Caco-2 (cell line): ENCODE measurements around the gene PALD1. TPM values are rescaled to one million over a fixed set of nuclear protein-coding genes. Genes with fewer than 3 reads are reported as not detected.

Source experiments
- BruUV-seq: library from RNA; stranded (reverse); fragments of 400-500 nt; replicated peaks from 2 replicates; lab custom pipeline; 2021; lab: Mats Ljungman, UMichigan
- CTCF ChIA-PET: fragments of 300-600 bp; sonication (Branson Sonifier 250); formaldehyde crosslinking; loops from one replicate; lab custom pipeline; 2022; ENCODE audit warnings: antibody characterized with exemption; lab: Charles Lee
- POLR2A ChIA-PET: fragments of 300-600 bp; sonication (Branson Sonifier 250); formaldehyde crosslinking; loops from one replicate; lab custom pipeline; 2022; ENCODE audit warnings: antibody characterized with exemption; lab: Charles Lee
- DNase-seq, 2 experiments: peaks; one replicate each; pipeline versions ENCODE4 v3.0.0 to v3.0.0-alpha.2; 2020 to 2022
- H3K27me3 ChIP-seq: replicated peaks from 2 replicates; pipeline ENCODE4 v1.6.0; 2011; ENCODE audit warnings: low read length; ENCODE audit not compliant: control insufficient read depth, insufficient read depth
- H3K36me3 ChIP-seq: 2 replicates; pipeline ENCODE4 v1.5.1; 2011; ENCODE audit warnings: low read length; ENCODE audit not compliant: control insufficient read depth, insufficient read depth
- H3K4me1 ChIP-seq: fragments of 250-450 bp; sonication (Bioruptor Pico); 2 replicates; pipeline ENCODE4 v1.5.1; 2020; ENCODE audit warnings: mild to moderate bottlenecking
- H3K4me3 ChIP-seq: 2 replicates; pipeline ENCODE4 v1.5.1; 2011; ENCODE audit warnings: low read depth, mild to moderate bottlenecking, control low read depth, low read length
- H3K9me3 ChIP-seq: fragments of 250-450 bp; sonication (Bioruptor Pico); 2 replicates; pipeline ENCODE4 v1.5.1; 2020; ENCODE audit warnings: mild to moderate bottlenecking, moderate library complexity
- H3K27ac Mint-ChIP-seq: one replicate; pipeline ENCODE4 v1.8.0; 2022; ENCODE audit warnings: mixed read lengths; ENCODE audit not compliant: unreplicated experiment
- H3K27me3 Mint-ChIP-seq: one replicate; pipeline ENCODE4 v1.8.0; 2022; ENCODE audit warnings: mixed read lengths; ENCODE audit not compliant: insufficient read depth, unreplicated experiment
- H3K36me3 Mint-ChIP-seq: one replicate; pipeline ENCODE4 v1.8.0; 2022; ENCODE audit warnings: mild to moderate bottlenecking, mixed read lengths; ENCODE audit not compliant: insufficient read depth, unreplicated experiment
- H3K4me1 Mint-ChIP-seq: one replicate; pipeline ENCODE4 v1.8.0; 2022; ENCODE audit warnings: low read depth, mixed read lengths; ENCODE audit not compliant: unreplicated experiment
- H3K4me3 Mint-ChIP-seq: one replicate; pipeline ENCODE4 v1.8.0; 2022; ENCODE audit warnings: mild to moderate bottlenecking, moderate library complexity, mixed read lengths; ENCODE audit not compliant: unreplicated experiment
- H3K9me3 Mint-ChIP-seq: one replicate; pipeline ENCODE4 v1.8.0; 2022; ENCODE audit warnings: mixed read lengths; ENCODE audit not compliant: unreplicated experiment
- CTCF ChIP-seq, 2 experiments: fragments of 200-600 bp in 1 of 2; IDR thresholded peaks; 1 replicate in 1 of 2; 2 replicates in 1 of 2; pipeline versions ENCODE4 v1.5.1 to v1.8.0; 2011 to 2022; ENCODE audit warnings: antibody characterized with exemption in 1 of 2, control low read depth in 1 of 2, inconsistent platforms in 1 of 2, low read depth in 1 of 2, low read length in 1 of 2, mild to moderate bottlenecking in 1 of 2, moderate library complexity in 1 of 2; ENCODE audit not compliant: insufficient read depth in 1 of 2, severe bottlenecking in 1 of 2, unreplicated experiment in 1 of 2
- intact Hi-C: fragments of 100-400 bp; cut with micrococcal nuclease; formaldehyde crosslinking; loops from one replicate; pipeline ENCODE4 v1.10.0; 2022; ENCODE audit not compliant: unreplicated experiment
- total RNA-seq: library from RNA; stranded (reverse); gene quantifications from 2 replicates; pipeline ENCODE4 v1.2.3, GENCODE V29; 2022

Gene PALD1
- total RNA-seq, 1 experiment from 2014 or later, result 10.3 TPM

DNA sequence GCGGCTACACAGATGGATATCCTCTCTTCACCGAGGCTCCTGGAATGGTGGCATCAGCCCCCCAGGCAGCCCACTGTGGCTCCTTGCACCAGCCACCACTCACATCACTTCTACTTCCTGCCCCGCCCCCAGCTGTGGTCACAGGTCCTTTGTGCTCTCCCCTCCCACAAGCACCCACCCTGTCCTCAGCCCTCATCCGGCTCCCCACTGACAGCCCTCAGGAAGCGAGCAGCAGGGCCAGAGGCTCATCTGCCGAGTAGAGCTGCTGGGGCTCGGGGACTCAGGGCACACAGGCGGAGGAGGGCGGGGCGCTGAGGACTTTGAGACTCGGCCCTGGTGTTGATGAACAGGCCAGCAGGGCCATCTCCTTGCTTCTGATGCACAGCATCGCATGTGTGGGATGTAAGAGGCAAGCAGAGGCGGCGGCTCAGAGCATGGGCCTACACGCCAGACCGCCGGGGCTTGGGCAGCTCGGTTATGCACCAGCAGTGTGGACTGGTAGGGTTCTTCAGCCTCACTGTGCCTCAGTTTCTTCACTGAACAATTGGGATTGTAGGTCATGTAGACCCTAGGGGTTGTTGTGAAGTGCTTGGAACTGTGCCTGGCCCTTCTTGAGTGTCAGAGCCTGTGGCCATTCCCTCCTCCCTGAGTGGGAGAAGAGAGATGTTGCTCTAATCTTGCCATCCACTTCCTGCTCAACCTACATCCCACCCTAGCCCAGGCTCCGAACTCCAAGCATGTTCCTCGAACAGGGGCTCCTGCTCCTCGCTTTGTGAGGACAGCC lies 124.3 kb downstream of the PALD1 start, which contains the start of gene PRF1:
TSS of gene PRF1 (minus strand) at position 77 of the 784 bp plus-strand sequence. CDS start 1,839 bp downstream, outside the sequence.
- ChIA-PET POLR2A (no interaction called here), CTCF (no interaction called here)
- Mint-ChIP-seq H3K4me3 (no peak within 1 kb of the TSS), H3K27me3 (no peaks in the 10 kb centered on the region), H3K36me3 (no peaks in the 10 kb centered on the region), H3K27ac (no peak within 1 kb of the TSS), H3K4me1 (no peaks in the 10 kb centered on the region), H3K9me3 (no peaks in the 10 kb centered on the region)
- DNase-seq, result peak in 1 of 2 experiments; percentile 49
- H3K4me1 ChIP-seq, result no peaks in the 10 kb centered on the region
- H3K4me3 ChIP-seq, result no peak within 1 kb of the TSS
- intact Hi-C loops, result no loop called here
- no TSS peak for BruUV-seq
- H3K36me3 ChIP-seq, result no peaks in the 10 kb centered on the region
- H3K9me3 ChIP-seq, result no peaks in the 10 kb centered on the region
- TF ChIP-seq CTCF (IDR thresholded peaks at IDR 0.05; ENCODE audit: insufficient read depth in 1 of 2, low read depth in 1 of 2, low read length in 1 of 2, severe bottlenecking in 1 of 2, unreplicated experiment in 1 of 2), result no peak
- H3K27me3 ChIP-seq, result no peaks in the 10 kb centered on the region

DNA sequence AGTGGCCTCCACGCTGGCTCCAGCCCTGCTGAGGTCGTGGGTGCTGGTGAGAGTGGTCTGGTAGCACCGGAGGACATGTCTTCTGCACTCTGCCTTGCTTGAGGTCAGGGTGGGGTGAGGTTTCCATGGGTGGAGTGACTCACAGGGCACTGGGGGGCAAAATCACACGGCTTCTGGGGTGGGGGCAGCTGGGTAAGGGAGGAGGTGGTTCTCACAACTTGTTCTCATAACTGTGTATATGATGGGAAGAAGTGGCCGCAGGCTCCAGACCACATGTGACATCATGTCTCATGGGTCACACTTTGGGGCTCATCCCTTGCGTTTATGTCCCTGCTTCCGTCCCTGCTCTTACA lies 124.9 kb downstream of the PALD1 start:
- POLR2A ChIA-PET, result no interaction called here
- no peaks in the 10 kb centered on the region for H3K27me3 Mint-ChIP-seq
- BruUV-seq, result no TSS peak
- DNase-seq, result peak in 1 of 2 experiments; percentile 37
- CTCF ChIA-PET, result interaction anchor here (0.6 kb wide), 1 partner anchor 523 kb away, joined by 4 read pairs; no protein-coding TSS in a partner anchor
- Histone ChIP-seq H3K4me3 (no peak overlapping the region), H3K4me1 (no peaks in the 10 kb centered on the region), H3K36me3 (no peaks in the 10 kb centered on the region), H3K27me3 (no peaks in the 10 kb centered on the region), H3K9me3 (no peaks in the 10 kb centered on the region)
- H3K27ac Mint-ChIP-seq, result no peak overlapping the region
- H3K36me3 Mint-ChIP-seq, result no peaks in the 10 kb centered on the region
- intact Hi-C loops, result no loop called here
- H3K9me3 Mint-ChIP-seq, result no peaks in the 10 kb centered on the region
- no peaks in the 10 kb centered on the region for H3K4me1 Mint-ChIP-seq
- no peak for TF ChIP-seq CTCF (IDR thresholded peaks at IDR 0.05; ENCODE audit: insufficient read depth in 1 of 2, low read depth in 1 of 2, low read length in 1 of 2, severe bottlenecking in 1 of 2, unreplicated experiment in 1 of 2)
- H3K4me3 Mint-ChIP-seq, result no peak overlapping the region

DNA sequence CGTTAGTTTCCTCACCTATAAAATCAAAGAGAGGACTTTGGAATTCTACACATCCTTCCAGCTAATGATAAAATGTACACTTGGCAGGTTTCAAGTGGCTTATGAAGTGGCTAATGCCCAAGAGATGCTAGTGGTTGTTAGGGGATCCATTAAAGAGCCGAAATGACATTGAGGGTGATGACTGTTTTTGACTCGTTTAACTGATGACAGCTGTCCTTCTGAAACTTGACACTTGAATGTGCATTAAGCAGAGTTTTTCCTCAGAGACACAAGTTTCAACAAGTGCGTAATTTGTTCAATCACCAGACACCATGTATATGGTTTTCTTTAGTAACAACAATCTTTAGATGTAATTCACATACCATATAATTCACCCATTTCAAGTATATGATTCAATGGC lies 125.5 kb downstream of the PALD1 start:
- no peaks in the 10 kb centered on the region for H3K27me3 Mint-ChIP-seq
- no peak for TF ChIP-seq CTCF (IDR thresholded peaks at IDR 0.05; ENCODE audit: insufficient read depth in 1 of 2, low read depth in 1 of 2, low read length in 1 of 2, severe bottlenecking in 1 of 2, unreplicated experiment in 1 of 2)
- no peak overlapping the region for H3K4me3 Mint-ChIP-seq
- no TSS peak for BruUV-seq
- ChIA-PET CTCF (no interaction called here), POLR2A (no interaction called here)
- no peaks in the 10 kb centered on the region for H3K36me3 Mint-ChIP-seq
- H3K36me3 ChIP-seq, result no peaks in the 10 kb centered on the region
- no peak for DNase-seq
- H3K4me1 ChIP-seq, result no peaks in the 10 kb centered on the region
- no peak overlapping the region for H3K4me3 ChIP-seq
- no peak overlapping the region for H3K27ac Mint-ChIP-seq
- H3K9me3 ChIP-seq, result no peaks in the 10 kb centered on the region
- no peaks in the 10 kb centered on the region for H3K4me1 Mint-ChIP-seq
- H3K27me3 ChIP-seq, result no peaks in the 10 kb centered on the region
- H3K9me3 Mint-ChIP-seq, result no peaks in the 10 kb centered on the region
- intact Hi-C loops, result no loop called here
